Cardiac septum (tissue), 1 donor: ENCODE data around the gene TFF1. TPM values are rescaled to one million over a fixed set of nuclear protein-coding genes. Genes with fewer than 3 reads are reported as not detected.
A peak's percentile ranks its signal among the peaks of the same experiment; 100 is the strongest.

Experiments
- DNase-seq: peaks from one replicate; pipeline ENCODE4 v3.0.0-alpha.2; 2020; ENCODE audit warnings: low spot score
- intact Hi-C: fragments of 100-400 bp; cut with DNase I; formaldehyde crosslinking; loops from one replicate; pipeline ENCODE4 v1.14.0; 2022
- total RNA-seq: library from RNA; stranded (reverse); fragmentation: NEBNext Ultra II Directional; extraction: Animal tissue kit (Norgen Biotek cat#: 25700); gene quantifications from one replicate; pipeline ENCODE4 v1.2.1, GENCODE V29; 2021
- donor health status: DM: no; HTN: no; CAD: no.

Gene TFF1
- total RNA-seq, 1 donor from 2014 or later, result not detected

- intact Hi-C loops, result no loop called here
- DNase-seq, result peak; percentile 7
Measured at GRCh38 chr21:42401154-42401553, 34.8 kb upstream of the TFF1 start.

GRCh38 chr21:42400525-42400924 is 34.2 kb upstream of the TFF1 start:
- no peak for DNase-seq
- intact Hi-C loops, result no loop called here

GRCh38 chr21:42398436-42399028 is 32.2 kb upstream of the TFF1 start:
- peak; percentile 15 for DNase-seq
- intact Hi-C loops, result no loop called here

GRCh38 chr21:42397746-42398394 is 31.5 kb upstream of the TFF1 start:
- intact Hi-C loops, result no loop called here
- DNase-seq, result peak; percentile 55

- DNase-seq, result peak; percentile 46
- intact Hi-C loops, result no loop called here
Measured at GRCh38 chr21:42396799-42397745, 30.7 kb upstream of the TFF1 start.

- intact Hi-C loops, result no loop called here
- peak; percentile 27 for DNase-seq
Measured at GRCh38 chr21:42395905-42396651, 29.7 kb upstream of the TFF1 start, which contains the start of gene TMPRSS3. TMPRSS3 (minus strand) TSS chr21:42396052; CDS start chr21:42395417, 635 bp downstream.

GRCh38 chr21:42395302-42395701 is 29.0 kb upstream of the TFF1 start:
- intact Hi-C loops, result no loop called here
- DNase-seq, result peak; percentile 50

GRCh38 chr21:42393443-42393950 is 27.2 kb upstream of the TFF1 start:
- DNase-seq, result no peak
- intact Hi-C loops, result no loop called here

- peak; percentile 5 for DNase-seq
- intact Hi-C loops, result no loop called here
Measured at GRCh38 chr21:42392731-42393442, 26.6 kb upstream of the TFF1 start.

- DNase-seq, result peak; percentile 20
- intact Hi-C loops, result no loop called here
Measured at GRCh38 chr21:42391297-42391696, 25.0 kb upstream of the TFF1 start.

- intact Hi-C loops, result no loop called here
- DNase-seq, result no peak
Measured at GRCh38 chr21:42390696-42391095, 24.4 kb upstream of the TFF1 start.

- DNase-seq, result no peak
- intact Hi-C loops, result no loop called here
Measured at GRCh38 chr21:42390193-42390592, 23.9 kb upstream of the TFF1 start.

GRCh38 chr21:42389449-42389835 is 23.1 kb upstream of the TFF1 start:
- intact Hi-C loops, result no loop called here
- DNase-seq, result peak; percentile 27

- peak; percentile 35 for DNase-seq
- intact Hi-C loops, result no loop called here
Measured at GRCh38 chr21:42388740-42389448, 22.6 kb upstream of the TFF1 start.

GRCh38 chr21:42387843-42388340 is 21.6 kb upstream of the TFF1 start:
- DNase-seq, result peak; percentile 36
- intact Hi-C loops, result no loop called here

GRCh38 chr21:42387164-42387563 is 20.8 kb upstream of the TFF1 start:
- intact Hi-C loops, result no loop called here
- DNase-seq, result no peak

GRCh38 chr21:42386034-42386591 is 19.8 kb upstream of the TFF1 start:
- no peak for DNase-seq
- intact Hi-C loops, result no loop called here

- no peak for DNase-seq
- intact Hi-C loops, result no loop called here
Measured at GRCh38 chr21:42385619-42386018, 19.3 kb upstream of the TFF1 start.
